ENCODE measurements around the gene COL6A2.
"Not testable (repeated sequence)": the region's sequence is repeated elsewhere in the genome, so short reads cannot be mapped to it uniquely, and the experiment has no call there.

The COL6A2 gene

GRCh38 chr21:46139686-46140085 is 41.8 kb downstream of the COL6A2 start:
- DNase-seq (ENCODE audit: extremely low read depth in 1 of 2, low read depth in 1 of 2), result no peak

GRCh38 chr21:46140352-46141003 is 42.6 kb downstream of the COL6A2 start:
- not testable (repeated sequence) for DNase-seq (ENCODE audit: extremely low read depth in 1 of 2, low read depth in 1 of 2)

DNA sequence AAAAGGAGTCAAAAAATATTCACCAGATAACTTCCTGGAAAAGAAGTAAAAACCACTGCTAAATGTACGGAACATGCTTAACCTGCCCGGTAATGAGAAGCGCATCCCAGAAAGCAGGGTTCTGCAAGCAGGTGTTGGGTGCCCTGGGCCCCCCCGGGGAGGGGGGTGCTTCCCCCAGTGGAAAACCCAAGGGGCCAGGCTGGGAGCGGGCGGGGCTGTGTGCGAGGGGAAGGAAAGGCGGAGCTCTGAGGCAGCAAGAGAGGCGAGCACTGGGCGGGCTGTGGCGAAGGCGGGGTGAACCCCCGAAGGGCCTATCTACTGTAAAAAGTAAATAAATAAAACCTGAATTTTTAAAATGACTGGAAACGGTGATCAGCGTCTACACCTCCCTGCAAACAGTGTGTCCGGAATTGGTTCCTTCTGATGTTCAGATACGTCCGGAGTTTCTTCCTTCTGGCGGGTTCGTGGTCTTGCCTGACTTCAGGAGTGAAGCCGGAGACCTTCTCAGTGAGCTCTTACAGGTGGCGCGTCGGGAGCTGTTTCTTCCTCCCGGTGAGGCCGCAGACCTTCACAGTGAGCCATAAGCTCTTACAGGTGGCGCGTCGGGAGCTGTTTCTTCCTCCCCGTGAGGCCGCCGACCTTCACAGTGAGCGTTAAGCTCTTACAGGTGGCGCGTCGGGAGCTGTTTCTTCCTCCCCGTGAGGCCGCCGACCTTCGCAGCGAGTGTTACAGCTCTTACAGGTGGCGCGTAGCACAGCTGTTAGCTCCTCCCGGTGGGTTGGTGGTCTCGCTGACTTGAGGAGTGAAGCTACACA is 44.1 kb downstream of the COL6A2 start:
- DNase-seq (ENCODE audit: extremely low read depth in 1 of 2, low read depth in 1 of 2), result no peak

DNA sequence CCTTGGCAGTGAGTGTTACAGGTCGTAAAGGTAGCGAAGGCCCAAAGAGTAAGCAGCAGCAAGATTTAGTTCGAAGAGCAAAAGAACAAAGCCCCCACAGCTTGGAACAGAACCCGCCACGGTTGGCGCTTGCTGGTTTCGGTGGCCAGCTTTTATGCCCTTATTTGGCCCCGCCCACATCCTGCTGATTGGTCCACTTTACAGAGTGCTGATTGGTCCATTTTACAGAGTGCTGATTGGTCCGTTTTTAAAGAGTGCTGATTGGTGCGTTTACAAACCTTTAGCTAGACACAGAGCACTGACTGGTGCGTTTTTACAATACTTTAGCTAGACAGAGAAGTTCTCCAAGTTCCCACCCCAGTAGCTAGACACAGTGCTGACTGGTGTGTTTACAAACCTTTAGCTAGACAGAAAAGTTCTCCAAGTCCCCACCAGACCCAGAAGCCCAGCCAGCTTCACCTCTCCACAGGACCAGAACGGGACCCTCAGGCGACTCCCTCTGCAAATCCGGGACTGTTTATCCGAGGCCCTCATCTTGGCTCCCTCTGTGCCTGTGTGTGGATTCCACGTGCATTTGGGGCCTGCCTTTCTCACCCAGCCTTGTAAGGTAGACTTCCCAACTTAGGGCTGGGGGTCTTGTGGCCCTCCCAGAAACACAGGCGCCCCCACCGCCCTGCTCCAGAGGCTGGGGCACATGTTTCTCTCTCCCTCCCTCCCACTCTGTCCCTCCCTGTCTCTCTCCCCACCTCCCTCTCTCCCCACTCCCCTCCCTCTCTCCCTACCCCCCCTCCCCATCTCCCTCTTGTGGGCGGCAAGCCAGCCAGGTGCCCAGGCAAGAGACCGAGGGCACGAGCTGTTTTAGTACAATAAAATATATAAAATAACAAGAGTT is 44.9 kb downstream of the COL6A2 start:
- DNase-seq (ENCODE audit: extremely low read depth in 1 of 2, low read depth in 1 of 2), result no peak

DNA sequence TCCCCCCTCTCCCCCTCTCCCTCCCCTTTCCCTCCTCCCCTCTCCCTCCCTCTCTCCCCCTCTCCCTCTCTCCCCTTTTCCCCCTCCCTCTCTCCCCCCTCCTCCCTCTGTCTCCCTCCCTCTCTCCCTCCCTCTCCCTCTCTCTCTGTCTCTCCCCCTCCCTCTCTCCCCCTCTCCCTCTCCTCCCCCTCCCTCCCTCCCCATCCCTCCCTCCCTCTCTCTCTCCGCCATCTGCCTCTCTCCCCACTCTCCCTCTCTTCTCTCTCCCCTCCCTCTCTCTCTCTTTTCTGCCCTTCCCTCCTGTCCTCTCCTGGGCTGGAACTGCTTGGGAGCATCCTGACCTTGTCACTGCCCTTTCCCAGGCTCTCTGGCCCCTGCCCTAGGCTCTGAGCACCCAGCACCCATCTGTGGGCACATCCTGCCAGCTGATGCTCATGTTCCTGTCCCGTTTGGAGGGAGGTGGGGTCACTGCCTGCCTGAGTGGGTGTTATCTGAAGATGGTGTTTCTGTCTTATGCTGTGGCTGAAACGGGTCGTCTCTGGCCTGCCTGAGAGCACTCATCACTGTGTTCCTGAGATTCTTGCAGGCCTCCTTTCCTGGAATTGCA is 46.7 kb downstream of the COL6A2 start:
- no peak for DNase-seq (ENCODE audit: extremely low read depth in 1 of 2, low read depth in 1 of 2)

GRCh38 chr21:46145159-46145839 is 47.4 kb downstream of the COL6A2 start:
- DNase-seq (ENCODE audit: extremely low read depth in 1 of 2, low read depth in 1 of 2), result no peak

- DNase-seq (ENCODE audit: extremely low read depth in 1 of 2, low read depth in 1 of 2), result no peak
Observed at GRCh38 chr21:46145840-46146691, 48.2 kb downstream of the COL6A2 start.

GRCh38 chr21:46146856-46147255 is 48.9 kb downstream of the COL6A2 start:
- DNase-seq (ENCODE audit: extremely low read depth in 1 of 2, low read depth in 1 of 2), result no peak

DNA sequence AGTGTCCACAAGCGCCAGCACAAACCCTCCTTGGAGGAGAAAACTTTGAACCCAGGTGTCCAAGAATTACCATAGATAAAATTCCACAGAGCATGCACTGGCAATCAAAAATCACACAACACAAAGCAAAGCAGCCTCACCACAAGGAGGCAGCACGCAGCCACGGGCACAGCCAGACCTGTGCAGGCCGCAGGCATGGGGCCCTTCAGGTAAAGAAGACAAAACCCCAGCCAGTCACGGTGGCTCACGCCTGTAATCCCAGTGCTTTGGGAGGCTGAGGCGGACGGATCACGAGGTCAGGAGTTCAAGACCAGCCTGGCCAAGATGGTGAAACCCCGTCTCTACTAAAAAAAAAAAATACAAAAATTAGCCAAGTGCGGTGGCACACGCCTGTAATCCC is 49.5 kb downstream of the COL6A2 start:
- peak in 1 of 2 donors; percentile 31 for DNase-seq (ENCODE audit: extremely low read depth in 1 of 2, low read depth in 1 of 2)

DNA sequence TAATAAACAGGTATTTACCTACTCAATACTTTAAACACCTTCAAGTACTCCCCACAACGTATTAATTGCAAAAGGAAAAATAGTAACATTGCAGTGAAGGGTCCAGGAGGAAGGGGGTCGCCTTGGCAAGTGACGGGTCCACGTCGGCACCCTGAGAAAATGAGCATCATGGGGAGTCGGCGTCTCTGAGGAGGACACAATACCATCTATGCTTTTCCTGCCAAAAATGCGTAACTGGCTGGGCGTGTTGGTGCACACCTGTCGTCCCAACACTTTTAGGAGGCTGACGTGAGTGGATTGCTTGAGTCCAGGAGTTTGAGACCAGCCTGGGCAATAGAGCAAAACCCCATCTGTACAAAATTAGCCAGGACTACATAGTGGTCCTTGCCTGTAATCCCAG is 50.2 kb downstream of the COL6A2 start:
- no peak for DNase-seq (ENCODE audit: extremely low read depth in 1 of 2, low read depth in 1 of 2)

- no peak for DNase-seq (ENCODE audit: extremely low read depth in 1 of 2, low read depth in 1 of 2)
Observed at GRCh38 chr21:46149205-46149901, 51.4 kb downstream of the COL6A2 start.

DNA sequence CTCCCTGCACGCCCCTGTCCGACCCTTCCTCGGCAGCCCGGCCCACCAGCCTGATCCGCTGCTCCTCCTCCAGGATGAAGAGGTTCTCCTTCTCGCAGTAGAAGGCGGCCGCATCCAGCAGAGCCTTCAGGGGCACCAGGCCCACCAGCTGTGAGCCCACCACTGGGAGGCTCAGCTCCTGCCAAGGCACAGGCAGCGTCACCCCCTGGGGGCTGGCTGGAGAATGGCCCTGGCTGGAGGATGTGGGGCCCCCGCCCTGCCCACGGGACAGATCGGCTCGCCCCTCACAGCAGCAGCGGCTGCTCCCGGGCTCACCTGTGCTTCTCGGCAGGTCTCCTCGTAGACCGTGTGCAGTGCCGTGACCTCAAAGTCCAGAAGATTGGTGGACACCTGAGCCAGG is 52.2 kb downstream of the COL6A2 start:
- no peak for DNase-seq (ENCODE audit: extremely low read depth in 1 of 2, low read depth in 1 of 2)

- DNase-seq (ENCODE audit: extremely low read depth in 1 of 2, low read depth in 1 of 2), result no peak
Observed at GRCh38 chr21:46150491-46151121, 52.7 kb downstream of the COL6A2 start.

DNA sequence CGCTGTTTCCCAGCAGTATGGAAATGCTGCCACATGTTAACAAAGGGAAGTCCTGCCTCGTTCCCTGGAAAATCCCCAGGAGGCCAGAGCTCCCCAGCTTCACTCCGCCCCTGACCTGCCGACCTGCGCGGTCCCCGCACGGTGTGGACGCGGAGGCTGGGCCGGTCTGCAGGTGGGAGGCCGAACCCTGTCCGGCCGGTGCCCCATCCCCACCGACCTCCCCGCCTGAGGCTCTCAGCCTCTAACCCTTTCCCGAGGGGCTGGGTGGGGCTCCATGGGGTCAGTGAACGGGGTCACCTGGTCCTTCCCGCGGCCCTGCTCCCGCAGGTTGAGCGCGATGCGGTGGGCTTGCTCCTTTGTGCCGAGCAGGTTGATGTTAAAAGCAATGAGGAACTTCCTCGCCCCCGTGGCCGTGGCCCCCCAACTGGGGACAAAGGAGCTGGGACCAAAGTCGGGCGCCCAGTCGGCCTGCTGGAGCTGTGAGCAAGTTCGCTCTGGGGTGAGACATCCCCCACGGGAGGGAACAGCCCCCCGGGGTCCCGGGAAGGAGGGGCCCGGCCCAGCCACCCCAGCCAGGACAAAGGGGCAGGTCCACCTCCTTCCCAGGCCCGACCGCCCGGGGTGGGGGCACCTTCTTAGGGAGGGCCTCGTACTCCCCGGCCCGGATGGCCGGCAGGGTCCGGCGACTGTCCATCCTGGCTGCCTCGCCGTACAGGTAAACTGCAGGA is 53.5 kb downstream of the COL6A2 start:
- DNase-seq (ENCODE audit: extremely low read depth in 1 of 2, low read depth in 1 of 2), result no peak

GRCh38 chr21:46151989-46152926 is 54.3 kb downstream of the COL6A2 start:
- no peak for DNase-seq (ENCODE audit: extremely low read depth in 1 of 2, low read depth in 1 of 2)

DNA sequence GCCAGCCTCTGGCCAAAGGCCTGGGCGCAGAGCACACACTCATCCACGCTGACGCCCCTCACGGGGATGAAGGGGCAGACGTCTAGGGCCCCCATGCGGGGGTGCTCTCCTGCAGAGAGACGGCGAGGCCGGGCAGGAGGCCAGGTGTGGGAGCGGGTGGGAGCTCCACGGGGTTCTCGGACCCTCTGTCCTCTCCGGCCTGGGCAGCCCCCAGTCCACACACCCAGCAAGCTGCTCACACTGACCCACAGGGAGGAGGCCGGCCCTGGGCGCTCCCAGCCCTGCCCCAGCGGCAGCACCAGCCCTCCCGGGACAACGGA is 55.0 kb downstream of the COL6A2 start:
- no peak for DNase-seq (ENCODE audit: extremely low read depth in 1 of 2, low read depth in 1 of 2)

All from activated CD8-positive, alpha-beta memory T cell treated with anti-CD3 and anti-CD28 coated beads for 1 hour (primary cell).